ENCODE measurements around the gene OSBPL6.

The OSBPL6 gene

DNA sequence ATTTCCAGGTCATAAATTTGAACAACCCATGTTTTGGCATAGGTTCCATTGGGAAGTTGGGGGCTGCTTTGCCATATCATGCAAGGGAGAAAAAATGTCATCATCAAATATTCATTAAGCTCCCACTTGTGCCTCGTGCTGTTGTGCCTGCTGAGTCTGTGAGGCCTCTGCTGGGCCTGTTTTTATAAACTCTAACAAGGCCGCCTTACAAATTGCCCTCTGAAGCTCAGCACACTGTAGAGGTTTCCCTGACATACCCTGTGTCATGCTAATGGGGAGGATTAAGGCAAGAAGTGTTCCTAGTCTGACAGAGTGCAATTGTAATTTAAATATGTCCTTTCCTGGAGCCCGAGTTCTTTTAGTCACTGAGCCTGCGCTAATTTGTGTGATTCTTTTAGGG lies 17.6 kb downstream of the OSBPL6 start:
- no peak for TF ChIP-seq CTCF (conservative IDR thresholded peaks at IDR 0.05; ENCODE audit: low read depth, low read length)
- Histone ChIP-seq H3K27ac (no peak overlapping the region), H4K20me1 (ENCODE audit: insufficient read depth) (no peaks in the 10 kb centered on the region), H3K36me3 (ENCODE audit: insufficient read depth) (no peaks in the 10 kb centered on the region), H3K4me2 (no peak overlapping the region), H3K4me1 (ENCODE audit: low read depth, poor library complexity, severe bottlenecking) (peaks cover 9% of the 10 kb centered on the region), H2AFZ (ENCODE audit: low read depth) (no peak overlapping the region), H3K4me3 (IDR thresholded peaks at IDR 0.05; ENCODE audit: insufficient read depth, low read depth, low read length) (no peak overlapping the region), H3K27me3 (ENCODE audit: insufficient read depth, low read depth) (no peaks in the 10 kb centered on the region), H3K9ac (no peak overlapping the region), H3K79me2 (ENCODE audit: insufficient read depth, low read depth) (no peaks in the 10 kb centered on the region)

DNA sequence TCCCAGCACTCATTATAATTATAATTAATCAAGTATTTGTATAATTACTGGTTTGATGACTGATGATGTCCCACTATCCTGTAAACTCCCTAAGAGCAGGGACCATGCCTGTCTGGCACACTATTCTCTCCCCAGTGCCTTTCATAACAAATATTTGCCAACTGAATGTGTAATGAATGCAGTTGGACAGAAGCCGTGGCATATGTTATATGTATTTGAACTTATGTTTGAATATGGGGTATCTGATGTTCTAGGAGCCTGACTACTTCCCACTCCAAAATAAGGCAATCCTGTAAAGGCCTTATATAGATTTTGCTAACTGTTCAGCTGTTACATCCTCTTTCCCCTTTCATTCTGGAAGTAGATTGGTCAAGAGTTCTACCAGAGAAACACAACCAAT lies 19.7 kb downstream of the OSBPL6 start:
- H3K27ac ChIP-seq = no peak overlapping the region
- H4K20me1 ChIP-seq (ENCODE audit: insufficient read depth) = no peaks in the 10 kb centered on the region
- H3K4me1 ChIP-seq (ENCODE audit: low read depth, poor library complexity, severe bottlenecking) = no peaks in the 10 kb centered on the region
- H3K4me3 ChIP-seq (IDR thresholded peaks at IDR 0.05; ENCODE audit: insufficient read depth, low read depth, low read length) = no peak overlapping the region
- no peaks in the 10 kb centered on the region for H3K36me3 ChIP-seq (ENCODE audit: insufficient read depth)
- H3K27me3 ChIP-seq (ENCODE audit: insufficient read depth, low read depth) = no peaks in the 10 kb centered on the region
- H3K4me2 ChIP-seq = no peak overlapping the region
- no peaks in the 10 kb centered on the region for H3K79me2 ChIP-seq (ENCODE audit: insufficient read depth, low read depth)
- no peak overlapping the region for H3K9ac ChIP-seq
- no peak for TF ChIP-seq CTCF (conservative IDR thresholded peaks at IDR 0.05; ENCODE audit: low read depth, low read length)
- no peak overlapping the region for H2AFZ ChIP-seq (ENCODE audit: low read depth)

DNA sequence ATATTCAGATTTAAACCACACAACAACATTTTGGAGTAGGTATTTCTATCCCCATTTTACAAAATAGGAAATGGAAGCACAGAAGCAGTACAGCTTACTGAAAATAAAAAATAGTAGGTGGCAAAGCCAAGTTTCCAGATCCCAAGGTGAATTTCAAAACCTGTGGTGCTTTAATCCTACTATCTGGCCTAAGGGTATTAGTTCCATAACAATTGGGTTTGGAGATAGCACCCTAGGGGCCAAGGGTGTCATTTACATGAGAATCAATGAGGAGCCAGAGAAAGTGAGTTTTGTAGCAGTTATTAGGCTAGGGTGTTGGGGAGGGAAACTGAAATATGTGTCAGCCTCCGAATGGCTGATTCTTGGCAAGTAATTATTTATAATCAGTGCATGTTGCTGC lies 24.9 kb downstream of the OSBPL6 start:
- no peak overlapping the region for H3K4me2 ChIP-seq
- no peak overlapping the region for H3K27ac ChIP-seq
- H3K4me1 ChIP-seq (ENCODE audit: low read depth, poor library complexity, severe bottlenecking) = peaks cover 4% of the 10 kb centered on the region
- H3K4me3 ChIP-seq (IDR thresholded peaks at IDR 0.05; ENCODE audit: insufficient read depth, low read depth, low read length) = no peak overlapping the region
- TF ChIP-seq CTCF (conservative IDR thresholded peaks at IDR 0.05; ENCODE audit: low read depth, low read length) = no peak
- H4K20me1 ChIP-seq (ENCODE audit: insufficient read depth) = no peaks in the 10 kb centered on the region
- no peaks in the 10 kb centered on the region for H3K36me3 ChIP-seq (ENCODE audit: insufficient read depth)
- H3K9ac ChIP-seq = no peak overlapping the region
- H3K79me2 ChIP-seq (ENCODE audit: insufficient read depth, low read depth) = no peaks in the 10 kb centered on the region
- no peaks in the 10 kb centered on the region for H3K27me3 ChIP-seq (ENCODE audit: insufficient read depth, low read depth)
- no peak overlapping the region for H2AFZ ChIP-seq (ENCODE audit: low read depth)

DNA sequence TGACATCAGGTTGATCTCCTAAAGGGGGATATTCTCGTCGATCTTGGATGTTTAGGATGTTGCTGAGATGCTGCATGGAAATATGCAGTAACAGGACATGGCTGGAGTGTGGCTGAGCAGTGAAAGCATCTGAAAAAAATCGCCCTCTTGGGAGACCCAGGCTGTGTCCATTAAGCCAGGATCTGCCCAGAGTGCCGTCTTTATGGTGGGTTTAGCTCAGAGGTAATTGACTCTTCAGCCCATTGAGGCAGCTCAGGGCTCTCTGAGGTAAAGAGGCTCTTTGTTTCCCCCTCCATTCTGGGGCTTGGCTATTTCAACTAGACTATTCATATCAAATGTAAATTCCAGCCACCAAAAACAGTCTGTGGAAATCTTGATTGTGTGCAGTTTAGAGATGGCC lies 26.5 kb downstream of the OSBPL6 start:
- Histone ChIP-seq H3K36me3 (ENCODE audit: insufficient read depth) (no peaks in the 10 kb centered on the region), H3K27ac (no peak overlapping the region), H3K4me2 (no peak overlapping the region), H3K4me1 (ENCODE audit: low read depth, poor library complexity, severe bottlenecking) (peaks cover 20% of the 10 kb centered on the region), H3K9ac (no peak overlapping the region), H4K20me1 (ENCODE audit: insufficient read depth) (no peaks in the 10 kb centered on the region), H2AFZ (ENCODE audit: low read depth) (no peak overlapping the region), H3K79me2 (ENCODE audit: insufficient read depth, low read depth) (no peaks in the 10 kb centered on the region), H3K27me3 (ENCODE audit: insufficient read depth, low read depth) (no peaks in the 10 kb centered on the region), H3K4me3 (IDR thresholded peaks at IDR 0.05; ENCODE audit: insufficient read depth, low read depth, low read length) (no peak overlapping the region)
- TF ChIP-seq CTCF (conservative IDR thresholded peaks at IDR 0.05; ENCODE audit: low read depth, low read length) = no peak

- no peak for TF ChIP-seq CTCF (conservative IDR thresholded peaks at IDR 0.05; ENCODE audit: low read depth, low read length)
- no peaks in the 10 kb centered on the region for H3K27me3 ChIP-seq (ENCODE audit: insufficient read depth, low read depth)
- H4K20me1 ChIP-seq (ENCODE audit: insufficient read depth) = no peaks in the 10 kb centered on the region
Observed at GRCh38 chr2:178221556-178221955, 27.2 kb downstream of the OSBPL6 start.

More at GRCh38 chr2:178221556-178221955, 27.2 kb downstream of the OSBPL6 start:
- no peaks in the 10 kb centered on the region for H3K79me2 ChIP-seq (ENCODE audit: insufficient read depth, low read depth)
- H3K4me1 ChIP-seq (ENCODE audit: low read depth, poor library complexity, severe bottlenecking) = peaks cover 23% of the 10 kb centered on the region
- no peak overlapping the region for H3K9ac ChIP-seq
- H3K4me3 ChIP-seq (IDR thresholded peaks at IDR 0.05; ENCODE audit: insufficient read depth, low read depth, low read length) = no peak overlapping the region
- H3K36me3 ChIP-seq (ENCODE audit: insufficient read depth) = no peaks in the 10 kb centered on the region
- no peak overlapping the region for H2AFZ ChIP-seq (ENCODE audit: low read depth)
- no peak overlapping the region for H3K27ac ChIP-seq
- no peak overlapping the region for H3K4me2 ChIP-seq

Measured in KMS-11 (cell line).